Effector memory CD4-positive, alpha-beta T cell (primary cell): ENCODE measurements around the gene CFAP119.

Experiments used
- DNase-seq, 3 donors: peaks; one replicate each; pipeline ENCODE4 v3.0.0-alpha.2; 2020
- H3K27ac ChIP-seq: 2 replicates; pipeline ENCODE4 v1.7.0; 2013; ENCODE audit warnings: mild to moderate bottlenecking, low read length, moderate library complexity; ENCODE audit not compliant: insufficient read depth, poor library complexity, severe bottlenecking
- H3K27me3 ChIP-seq: replicated peaks from 2 replicates; pipeline ENCODE4 v1.7.0; 2013; ENCODE audit warnings: mild to moderate bottlenecking, low read length; ENCODE audit not compliant: insufficient read depth, control insufficient read depth, poor library complexity, severe bottlenecking
- H3K36me3 ChIP-seq: 2 replicates; pipeline ENCODE4 v1.7.0; 2013; ENCODE audit warnings: mild to moderate bottlenecking, low read length, moderate library complexity; ENCODE audit not compliant: control insufficient read depth, insufficient read depth
- H3K4me1 ChIP-seq: 2 replicates; pipeline ENCODE4 v1.7.0; 2013; ENCODE audit warnings: low read length, mild to moderate bottlenecking; ENCODE audit not compliant: control insufficient read depth, insufficient read depth, poor library complexity, severe bottlenecking
- H3K4me3 ChIP-seq: 2 replicates; pipeline ENCODE4 v1.7.0; 2013; ENCODE audit warnings: low read length, low read depth, mild to moderate bottlenecking; ENCODE audit not compliant: insufficient read depth, poor library complexity, severe bottlenecking
- H3K9me3 ChIP-seq: 2 replicates; pipeline ENCODE4 v1.7.0; 2013; ENCODE audit warnings: mild to moderate bottlenecking, low read length, moderate library complexity; ENCODE audit not compliant: control insufficient read depth

Gene CFAP119

DNA sequence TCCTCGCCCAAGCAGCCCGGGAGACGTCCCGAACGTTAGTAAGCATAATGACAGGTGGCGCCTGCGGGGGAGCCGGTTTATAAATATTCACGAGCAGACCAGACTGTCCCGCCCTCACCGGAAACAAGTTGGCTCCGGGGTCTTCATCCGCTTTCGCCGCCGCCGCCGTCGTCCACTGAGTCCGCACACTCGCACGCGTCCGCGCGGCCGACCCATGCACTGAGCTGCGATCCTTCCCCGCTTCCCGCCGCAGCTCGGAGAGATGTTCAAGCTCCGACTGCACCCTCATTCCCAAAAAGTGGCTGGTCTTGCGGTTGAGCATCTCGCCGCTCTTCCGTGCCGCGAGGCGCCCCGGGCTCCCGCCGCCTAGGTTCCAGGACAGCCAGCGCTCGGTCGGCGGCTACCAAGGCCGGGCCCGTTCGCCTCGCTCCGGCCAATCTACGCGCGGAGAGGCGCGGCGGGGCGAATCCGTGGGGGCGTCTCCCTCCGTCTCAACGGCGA lies 385 bp downstream of the CFAP119 start:
- Histone ChIP-seq H3K9me3 (no peaks in the 10 kb centered on the region), H3K4me1 (peaks cover 19% of the 10 kb centered on the region), H3K4me3 (peak overlapping the region; percentile 97), H3K27ac (peak overlapping the region; percentile 77), H3K27me3 (no peaks in the 10 kb centered on the region), H3K36me3 (peaks cover 38% of the 10 kb centered on the region)
- peak in 2 of 3 donors; percentile 21 to 25 for DNase-seq

DNA sequence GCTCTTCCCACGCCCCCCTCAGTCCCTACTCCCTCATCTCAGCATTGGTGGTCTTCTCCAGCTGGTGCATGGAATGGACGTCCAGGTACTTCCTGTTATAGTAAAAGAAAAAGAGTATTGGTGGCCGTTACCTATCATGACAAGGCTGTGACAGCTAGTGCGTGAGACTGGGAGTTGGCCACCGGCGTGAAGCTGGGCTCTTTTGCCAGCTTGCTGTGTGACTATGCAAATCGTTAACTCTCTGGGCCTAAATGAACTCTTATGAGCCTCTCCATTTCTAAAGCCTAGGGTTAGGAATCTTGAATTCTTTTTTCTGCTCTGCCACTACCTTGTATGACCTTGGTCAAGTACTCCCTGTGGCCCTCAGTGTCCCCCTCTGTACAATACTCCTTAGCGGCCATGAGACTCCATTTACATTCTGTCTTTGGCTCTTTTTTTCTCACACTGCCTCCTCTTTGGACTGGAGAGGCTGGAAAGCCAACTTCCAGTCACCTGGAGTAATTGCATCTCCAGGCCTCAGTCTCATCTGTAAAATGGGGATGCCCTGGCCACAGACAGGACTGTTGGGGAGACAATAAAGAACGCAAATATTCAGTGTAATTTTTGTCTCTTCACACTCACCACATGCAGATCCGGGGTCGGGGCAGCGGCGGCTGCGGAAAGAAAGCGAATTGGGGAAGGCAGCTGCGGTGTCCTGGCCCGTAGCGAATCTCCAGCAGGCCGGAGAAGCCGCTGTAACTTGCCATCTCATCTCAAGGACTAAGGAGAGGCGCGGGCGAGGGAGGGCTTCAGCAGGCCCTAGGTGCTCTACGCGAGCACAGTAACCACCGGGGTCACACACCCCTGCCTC lies 1.1 kb downstream of the CFAP119 start:
- Histone ChIP-seq H3K36me3 (peaks cover 31% of the 10 kb centered on the region), H3K9me3 (no peaks in the 10 kb centered on the region), H3K27ac (peak overlapping the region; percentile 77), H3K27me3 (no peaks in the 10 kb centered on the region), H3K4me1 (peaks cover 19% of the 10 kb centered on the region), H3K4me3 (peak overlapping the region; percentile 97)
- DNase-seq, result no peak

DNA sequence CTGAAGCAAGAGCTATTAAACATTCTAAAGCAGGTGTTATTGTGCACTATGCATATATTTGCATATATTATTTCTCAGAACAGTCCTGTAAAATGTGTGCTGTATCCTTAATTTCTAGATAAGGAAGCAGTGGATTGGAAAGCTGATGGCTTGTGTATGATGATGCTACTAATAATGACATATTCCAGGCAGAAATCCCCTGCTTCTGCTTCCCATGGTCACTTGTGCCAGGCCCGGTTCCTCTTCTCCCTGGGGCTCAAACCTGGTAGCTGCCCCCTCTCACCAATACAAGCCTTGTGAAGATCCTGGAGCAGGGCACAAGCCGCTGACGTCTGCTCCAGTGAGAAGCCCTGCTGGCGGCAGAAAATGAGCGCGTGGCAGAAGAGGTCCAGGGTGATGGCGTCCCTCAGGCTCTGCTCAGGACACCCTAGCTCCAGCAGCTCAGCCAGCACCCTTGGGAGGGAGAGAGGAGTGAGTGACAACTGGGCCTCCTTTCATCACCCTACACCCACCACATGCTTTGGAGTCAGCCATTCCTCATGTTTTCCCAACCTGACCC lies 1.8 kb downstream of the CFAP119 start:
- H3K27ac ChIP-seq, result no peak overlapping the region
- peaks cover 19% of the 10 kb centered on the region for H3K4me1 ChIP-seq
- peaks cover 24% of the 10 kb centered on the region for H3K36me3 ChIP-seq
- H3K9me3 ChIP-seq, result no peaks in the 10 kb centered on the region
- no peaks in the 10 kb centered on the region for H3K27me3 ChIP-seq
- no peak overlapping the region for H3K4me3 ChIP-seq
- no peak for DNase-seq

DNA sequence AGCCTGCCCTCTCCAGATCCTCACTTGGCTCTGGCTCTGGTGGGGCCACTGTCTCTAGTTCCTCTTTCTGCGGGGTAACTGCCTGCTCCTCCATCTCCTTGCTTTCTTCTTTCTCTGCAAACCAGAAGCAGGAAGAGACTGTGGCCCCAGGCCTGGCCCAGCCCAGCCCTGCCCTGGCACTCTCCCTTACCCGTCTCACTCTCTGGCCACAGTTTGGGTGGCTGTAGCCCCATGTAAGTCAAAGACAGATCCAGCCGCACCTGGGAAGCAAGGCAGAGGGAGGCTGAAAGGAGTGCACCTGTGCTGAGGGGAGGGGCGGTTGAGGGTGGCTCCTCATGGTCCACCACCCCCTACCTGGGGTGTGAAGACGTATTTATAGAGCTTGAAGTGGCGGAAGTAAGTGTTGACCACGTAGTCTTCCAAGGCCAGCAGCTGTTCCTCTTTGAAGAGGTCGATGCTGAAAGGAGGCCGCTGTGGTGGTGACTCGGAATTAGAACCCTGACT lies 2.8 kb downstream of the CFAP119 start:
- H3K4me3 ChIP-seq, result no peak overlapping the region
- H3K36me3 ChIP-seq, result peaks cover 22% of the 10 kb centered on the region
- DNase-seq, result no peak
- no peak overlapping the region for H3K27ac ChIP-seq
- H3K9me3 ChIP-seq, result no peaks in the 10 kb centered on the region
- no peaks in the 10 kb centered on the region for H3K27me3 ChIP-seq
- H3K4me1 ChIP-seq, result peaks cover 19% of the 10 kb centered on the region

GRCh38 chr16:30757316-30757715 lies 4.5 kb downstream of the CFAP119 start:
- H3K4me1 ChIP-seq, result peaks cover 8% of the 10 kb centered on the region
- DNase-seq, result no peak
- no peak overlapping the region for H3K27ac ChIP-seq
- no peak overlapping the region for H3K4me3 ChIP-seq
- H3K27me3 ChIP-seq, result no peaks in the 10 kb centered on the region
- no peaks in the 10 kb centered on the region for H3K9me3 ChIP-seq
- peaks cover 30% of the 10 kb centered on the region for H3K36me3 ChIP-seq

GRCh38 chr16:30756781-30757100 lies 5.1 kb downstream of the CFAP119 start:
- Histone ChIP-seq H3K36me3 (peaks cover 32% of the 10 kb centered on the region), H3K27ac (no peak overlapping the region), H3K27me3 (no peaks in the 10 kb centered on the region), H3K4me3 (no peak overlapping the region), H3K9me3 (no peaks in the 10 kb centered on the region), H3K4me1 (peaks cover 8% of the 10 kb centered on the region)
- no peak for DNase-seq

DNA sequence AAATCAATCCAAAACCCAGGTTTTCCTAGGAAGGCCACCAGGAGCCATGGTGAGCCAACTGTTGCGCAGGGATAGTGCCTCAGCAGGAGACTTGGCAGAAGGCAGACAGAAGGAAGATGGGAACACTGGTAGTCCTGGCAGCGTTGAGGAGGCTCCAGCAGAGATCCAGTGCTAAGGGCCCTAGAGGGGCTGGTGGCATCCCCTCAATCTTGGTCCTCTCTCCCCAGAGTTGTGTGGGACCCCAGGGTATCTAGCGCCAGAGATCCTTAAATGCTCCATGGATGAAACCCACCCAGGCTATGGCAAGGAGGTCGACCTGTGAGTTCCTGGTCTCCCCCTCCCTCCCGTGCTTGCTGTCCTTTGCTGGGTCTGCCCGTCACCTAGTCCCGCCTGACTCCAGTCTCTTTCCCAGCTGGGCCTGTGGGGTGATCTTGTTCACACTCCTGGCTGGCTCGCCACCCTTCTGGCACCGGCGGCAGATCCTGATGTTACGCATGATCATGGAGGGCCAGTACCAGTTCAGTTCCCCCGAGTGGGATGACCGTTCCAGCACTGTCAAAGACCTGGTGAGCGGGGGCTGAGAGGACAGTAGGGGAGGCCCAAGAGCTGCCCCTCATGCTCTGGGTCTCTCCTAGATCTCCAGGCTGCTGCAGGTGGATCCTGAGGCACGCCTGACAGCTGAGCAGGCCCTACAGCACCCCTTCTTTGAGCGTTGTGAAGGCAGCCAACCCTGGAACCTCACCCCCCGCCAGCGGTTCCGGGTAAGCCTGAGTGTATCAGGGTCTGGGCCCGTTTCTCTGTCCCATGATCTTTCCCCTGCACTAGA lies 5.7 kb downstream of the CFAP119 start:
- peaks cover 37% of the 10 kb centered on the region for H3K36me3 ChIP-seq
- no peak overlapping the region for H3K27ac ChIP-seq
- H3K4me3 ChIP-seq, result no peak overlapping the region
- DNase-seq, result no peak
- no peaks in the 10 kb centered on the region for H3K9me3 ChIP-seq
- H3K27me3 ChIP-seq, result no peaks in the 10 kb centered on the region
- peaks cover 6% of the 10 kb centered on the region for H3K4me1 ChIP-seq

DNA sequence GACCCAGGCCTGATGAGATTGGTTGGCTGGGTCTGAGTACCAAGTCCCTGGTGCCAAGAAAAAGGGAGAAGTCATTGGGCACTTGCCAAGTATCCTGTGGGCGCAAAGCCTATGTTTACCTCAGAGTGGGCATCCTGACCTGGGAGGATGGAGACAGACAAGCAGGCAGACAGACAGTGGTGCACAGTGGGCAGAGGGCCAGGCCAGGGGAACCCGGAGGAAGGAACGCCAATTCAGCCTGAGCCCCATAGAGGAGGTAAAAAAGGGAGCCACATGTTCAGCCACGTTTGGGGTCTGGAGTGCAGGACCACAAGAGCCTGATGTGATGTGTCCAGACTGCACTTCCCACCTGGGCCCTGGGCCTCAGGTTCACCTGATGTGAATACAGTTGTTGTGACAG lies 8.3 kb downstream of the CFAP119 start:
- DNase-seq, result no peak
- no peak overlapping the region for H3K4me3 ChIP-seq
- H3K27ac ChIP-seq, result no peak overlapping the region
- H3K9me3 ChIP-seq, result no peaks in the 10 kb centered on the region
- H3K27me3 ChIP-seq, result no peaks in the 10 kb centered on the region
- H3K4me1 ChIP-seq, result no peaks in the 10 kb centered on the region
- H3K36me3 ChIP-seq, result peaks cover 39% of the 10 kb centered on the region

DNA sequence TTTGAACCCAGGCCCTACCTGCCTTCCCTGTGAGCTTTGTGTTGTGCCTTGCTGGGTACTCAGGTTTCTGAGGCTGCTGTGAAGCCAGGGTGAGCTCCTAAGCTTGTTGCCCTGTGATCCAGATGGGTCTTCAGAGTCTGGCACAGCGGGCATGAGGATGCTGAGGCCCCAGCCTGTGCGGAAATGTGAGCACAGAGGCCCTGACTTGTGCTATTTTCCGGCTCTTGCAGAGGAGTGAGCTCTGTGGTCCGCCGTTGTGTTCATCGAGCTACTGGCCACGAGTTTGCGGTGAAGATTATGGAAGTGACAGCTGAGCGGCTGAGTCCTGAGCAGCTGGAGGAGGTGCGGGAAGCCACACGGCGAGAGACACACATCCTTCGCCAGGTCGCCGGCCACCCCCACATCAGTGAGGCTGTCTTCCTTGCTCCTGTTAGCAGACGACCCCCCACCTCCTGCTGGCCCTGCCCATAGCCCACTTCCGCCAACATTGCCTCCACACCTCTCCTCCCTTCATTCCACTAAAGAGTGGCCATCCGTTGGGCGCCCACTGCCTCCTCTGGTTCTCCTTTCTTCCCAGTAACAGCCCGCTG lies 10.9 kb downstream of the CFAP119 start:
- Histone ChIP-seq H3K4me3 (no peak overlapping the region), H3K36me3 (peaks cover 33% of the 10 kb centered on the region), H3K27ac (no peak overlapping the region), H3K27me3 (no peaks in the 10 kb centered on the region), H3K9me3 (no peaks in the 10 kb centered on the region), H3K4me1 (peaks cover 3% of the 10 kb centered on the region)
- no peak for DNase-seq
